ENCODE results near the gene PLXND1.

- TF ChIP-seq POLR2A (IDR thresholded peaks at IDR 0.05): no peak
- no peak for TF ChIP-seq CTCF (IDR thresholded peaks at IDR 0.05)
These were observed 80.2 kb downstream of the PLXND1 start for GRCh38 chr3:129526121-129526900.
